HCT116 (cell line): Measurements from ENCODE around the gene ZNF496.

ENCODE experiments used
- CTCF ChIP-seq, 3 experiments: fragments of 200-600 bp in 1 of 3; sonication (generic) in 1 of 3; IDR thresholded peaks in 2 of 3; conservative IDR thresholded peaks in 1 of 3; 2 replicates each; pipeline ENCODE4 v1.5.1; 2012 to 2017; ENCODE audit warnings: low read depth in 2 of 3, low read length in 2 of 3, antibody characterized with exemption in 1 of 3, borderline replicate concordance in 1 of 3, control low read depth in 1 of 3, mild to moderate bottlenecking in 1 of 3, mixed read lengths in 1 of 3, mixed run types in 1 of 3, moderate library complexity in 1 of 3; ENCODE audit not compliant: insufficient read depth in 1 of 3
- POLR2A ChIP-seq: IDR thresholded peaks from 2 replicates; pipeline ENCODE4 v1.7.0; 2011; ENCODE audit warnings: borderline replicate concordance; ENCODE audit not compliant: insufficient read depth, insufficient read length; ENCODE audit errors: extremely low read depth
- RAD21 ChIP-seq: IDR thresholded peaks from 2 replicates; pipeline ENCODE4 v1.6.1; 2012; ENCODE audit warnings: low read depth, mild to moderate bottlenecking
- SRF ChIP-seq: IDR thresholded peaks from 2 replicates; pipeline ENCODE4 v1.6.1; 2012; ENCODE audit warnings: low read depth
- ZNF274 ChIP-seq: fragments of 200-500 bp; sonication (Bioruptor generic); IDR thresholded peaks from 2 replicates; pipeline ENCODE4 v1.6.1; 2014; ENCODE audit warnings: mild to moderate bottlenecking, low read depth, low read length, inconsistent platforms
- TF ChIP-seq, protein P1 (sequence below): IDR thresholded peaks from 2 replicates; pipeline ENCODE4 v1.6.1; 2012

GRCh38 chr1:247290576-247290975, 41.1 kb downstream of the ZNF496 start:
- no peak for TF ChIP-seq CTCF (IDR thresholded peaks at IDR 0.05 in 2 of 3, conservative IDR thresholded peaks at IDR 0.05 in 1 of 3; ENCODE audit: borderline replicate concordance in 1 of 3, insufficient read depth in 1 of 3, low read depth in 2 of 3, low read length in 2 of 3)
- TF ChIP-seq SRF = no peak
- TF ChIP-seq, protein P1, sequence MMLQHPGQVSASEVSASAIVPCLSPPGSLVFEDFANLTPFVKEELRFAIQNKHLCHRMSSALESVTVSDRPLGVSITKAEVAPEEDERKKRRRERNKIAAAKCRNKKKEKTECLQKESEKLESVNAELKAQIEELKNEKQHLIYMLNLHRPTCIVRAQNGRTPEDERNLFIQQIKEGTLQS = no peak
- no peak for TF ChIP-seq POLR2A
- no peak for TF ChIP-seq RAD21
- no peak for TF ChIP-seq ZNF274
